Keratinocyte (primary cell): ENCODE data around the gene SP1. TPM values are rescaled to one million over a fixed set of nuclear protein-coding genes. Genes with fewer than 3 reads are reported as not detected.

Experiments used
- DNase-seq: peaks from one replicate; pipeline ENCODE4 v3.0.0-alpha.2; 2011; ENCODE audit warnings: low read depth, missing footprints, low spot score
- FAIRE-seq: peaks from 2 replicates; lab custom pipeline; 2011; peaks lifted over from hg19 to GRCh38; lab: Jason Lieb, UNC
- H2AFZ ChIP-seq: 2 replicates; pipeline ENCODE4 v1.6.0; 2012; ENCODE audit warnings: low read length, control low read depth, inconsistent platforms; ENCODE audit not compliant: control insufficient read depth
- H3K27ac ChIP-seq: 2 replicates; pipeline ENCODE4 v1.5.1; 2011; ENCODE audit warnings: low read length; ENCODE audit not compliant: control insufficient read depth, insufficient read depth
- H3K27me3 ChIP-seq: 3 replicates; pipeline ENCODE4 v1.6.0; 2011; ENCODE audit warnings: low read length; ENCODE audit not compliant: control insufficient read depth, insufficient read depth; ENCODE audit errors: extremely low read depth
- H3K36me3 ChIP-seq, 2 experiments: 2 replicates in 1 of 2; 3 replicates in 1 of 2; pipeline ENCODE4 v1.5.1; 2011; ENCODE audit warnings: low read length in 2 of 2, mild to moderate bottlenecking in 1 of 2; ENCODE audit not compliant: control insufficient read depth in 2 of 2, insufficient read depth in 2 of 2; ENCODE audit errors: extremely low read depth in 1 of 2
- H3K4me1 ChIP-seq: 3 replicates; pipeline ENCODE4 v1.5.1; 2011; ENCODE audit warnings: low read length; ENCODE audit not compliant: control insufficient read depth, insufficient read depth; ENCODE audit errors: extremely low read depth
- H3K4me2 ChIP-seq: 3 replicates; pipeline ENCODE4 v1.6.0; 2011; ENCODE audit warnings: low read depth, low read length; ENCODE audit not compliant: control insufficient read depth, insufficient read depth; ENCODE audit errors: extremely low read depth
- H3K4me3 ChIP-seq, 3 experiments: fragments of 200-600 bp in 1 of 3; sonication (generic) in 1 of 3; 2 replicates in 2 of 3; 3 replicates in 1 of 3; pipeline ENCODE4 v1.5.1; 2011 to 2016; ENCODE audit warnings: low read length in 3 of 3, mild to moderate bottlenecking in 3 of 3, control low read depth in 2 of 3, inconsistent platforms in 1 of 3, low read depth in 1 of 3, mixed read lengths in 1 of 3, mixed run types in 1 of 3, moderate library complexity in 1 of 3; ENCODE audit not compliant: control insufficient read depth in 2 of 3, insufficient read depth in 2 of 3; ENCODE audit errors: extremely low read depth in 1 of 3
- H3K79me2 ChIP-seq: 2 replicates; pipeline ENCODE4 v1.6.0; 2012; ENCODE audit warnings: low read length; ENCODE audit not compliant: control insufficient read depth, insufficient read depth
- H3K9ac ChIP-seq: 3 replicates; pipeline ENCODE4 v1.6.0; 2011; ENCODE audit warnings: low read length; ENCODE audit not compliant: control insufficient read depth, insufficient read depth; ENCODE audit errors: extremely low read depth
- H3K9me1 ChIP-seq: 3 replicates; pipeline ENCODE4 v1.6.0; 2011; ENCODE audit warnings: low read length; ENCODE audit not compliant: control insufficient read depth, insufficient read depth; ENCODE audit errors: extremely low read depth
- H3K9me3 ChIP-seq: 2 replicates; pipeline ENCODE4 v1.5.1; 2012; ENCODE audit warnings: low read depth, low read length; ENCODE audit not compliant: control insufficient read depth
- H4K20me1 ChIP-seq: 3 replicates; pipeline ENCODE4 v1.6.0; 2011; ENCODE audit warnings: low read length; ENCODE audit not compliant: control insufficient read depth, insufficient read depth; ENCODE audit errors: extremely low read depth
- CTCF ChIP-seq, 3 experiments: IDR thresholded peaks in 1 of 3; conservative IDR thresholded peaks in 1 of 3; optimal IDR thresholded peaks in 1 of 3; 2 replicates in 2 of 3; 3 replicates in 1 of 3; pipeline versions ENCODE3 to v1.5.1; 2011; ENCODE audit warnings: low read length in 3 of 3, mild to moderate bottlenecking in 3 of 3, moderate library complexity in 2 of 3, control low read depth in 1 of 3, inconsistent platforms in 1 of 3; ENCODE audit not compliant: insufficient read depth in 2 of 3; ENCODE audit errors: extremely low read depth in 1 of 3
- EZH2 ChIP-seq: IDR thresholded peaks from one replicate; pipeline ENCODE4 v1.6.1; 2012; ENCODE audit warnings: inconsistent platforms, mild to moderate bottlenecking, low read length, moderate library complexity
- dilution Hi-C: fragments of 300-500 bp; cut with MboI; formaldehyde crosslinking; loops from one replicate; pipeline ENCODE4 v1.7.0; 2020; ENCODE audit warnings: low sequenced_read_pairs; ENCODE audit not compliant: extremely low pct_ligation_motif_present
- polyA plus RNA-seq, 5 experiments: library from polyadenylated mRNA; depleted of rRNA in 3 of 5; stranded (reverse) in 3 of 5; stranded (forward) in 1 of 5; unstranded in 1 of 5; fragments of >200 nt; gene quantifications; 1 replicate in 1 of 5; 2 replicates in 3 of 5; 3 replicates in 1 of 5; pipeline versions ENCODE4 v1.2.1 to v1.2.3, GENCODE V29; 2011 to 2012; ENCODE audit warnings: missing spikeins in 2 of 5, low read depth in 1 of 5, low replicate concordance in 1 of 5

Gene SP1
- polyA plus RNA-seq, 1 donor (not counting 4 experiments of a cell fraction or from before 2014, with no cell fraction given), result 30.7 TPM

- H3K79me2 ChIP-seq, result no peaks in the 10 kb centered on the region
- H3K9ac ChIP-seq, result no peak overlapping the region
- no peaks in the 10 kb centered on the region for H4K20me1 ChIP-seq
- H3K9me1 ChIP-seq, result no peaks in the 10 kb centered on the region
- H3K9me3 ChIP-seq, result no peaks in the 10 kb centered on the region
- peaks cover 16 to 17% of the 10 kb centered on the region in 2 experiments for H3K36me3 ChIP-seq
- no peak overlapping the region for H3K27ac ChIP-seq
- no peak overlapping the region for H3K4me3 ChIP-seq
- no peak overlapping the region for H2AFZ ChIP-seq
- no peak for FAIRE-seq
- H3K27me3 ChIP-seq, result no peaks in the 10 kb centered on the region
- dilution Hi-C loops, result no loop called here
- TF ChIP-seq CTCF (optimal IDR thresholded peaks at IDR 0.05 in 1 of 3, IDR thresholded peaks at IDR 0.05 in 1 of 3, conservative IDR thresholded peaks at IDR 0.05 in 1 of 3; ENCODE audit: extremely low read depth in 1 of 3, insufficient read depth in 2 of 3, low read length in 3 of 3), result no peak
- TF ChIP-seq EZH2, result no peak
- H3K4me1 ChIP-seq, result no peaks in the 10 kb centered on the region
- DNase-seq, result no peak
- H3K4me2 ChIP-seq, result no peak overlapping the region
Measured at GRCh38 chr12:53410951-53411350, 31.0 kb downstream of the SP1 start.

GRCh38 chr12:53413485-53414204, 33.7 kb downstream of the SP1 start:
- Histone ChIP-seq H3K79me2 (no peaks in the 10 kb centered on the region), H2AFZ (no peak overlapping the region), H3K27me3 (no peaks in the 10 kb centered on the region), H3K4me3 (no peak overlapping the region), H3K4me1 (no peaks in the 10 kb centered on the region), H3K9me1 (no peaks in the 10 kb centered on the region), H3K27ac (no peak overlapping the region), H3K4me2 (no peak overlapping the region), H3K9ac (no peak overlapping the region), H3K9me3 (no peaks in the 10 kb centered on the region), H3K36me3 (peaks cover 14 to 17% of the 10 kb centered on the region in 2 experiments), H4K20me1 (no peaks in the 10 kb centered on the region)
- no peak for FAIRE-seq
- no peak for TF ChIP-seq CTCF (optimal IDR thresholded peaks at IDR 0.05 in 1 of 3, IDR thresholded peaks at IDR 0.05 in 1 of 3, conservative IDR thresholded peaks at IDR 0.05 in 1 of 3; ENCODE audit: extremely low read depth in 1 of 3, insufficient read depth in 2 of 3, low read length in 3 of 3)
- no peak for TF ChIP-seq EZH2
- no peak for DNase-seq
- dilution Hi-C loops, result no loop called here
